IPS-NIHi11 (cell line): ENCODE data around the gene EEFSEC.

Experiments used
- DNase-seq: peaks from one replicate; pipeline ENCODE4 v3.0.0; 2012; ENCODE audit warnings: mixed read lengths, low spot score

Gene EEFSEC

DNA sequence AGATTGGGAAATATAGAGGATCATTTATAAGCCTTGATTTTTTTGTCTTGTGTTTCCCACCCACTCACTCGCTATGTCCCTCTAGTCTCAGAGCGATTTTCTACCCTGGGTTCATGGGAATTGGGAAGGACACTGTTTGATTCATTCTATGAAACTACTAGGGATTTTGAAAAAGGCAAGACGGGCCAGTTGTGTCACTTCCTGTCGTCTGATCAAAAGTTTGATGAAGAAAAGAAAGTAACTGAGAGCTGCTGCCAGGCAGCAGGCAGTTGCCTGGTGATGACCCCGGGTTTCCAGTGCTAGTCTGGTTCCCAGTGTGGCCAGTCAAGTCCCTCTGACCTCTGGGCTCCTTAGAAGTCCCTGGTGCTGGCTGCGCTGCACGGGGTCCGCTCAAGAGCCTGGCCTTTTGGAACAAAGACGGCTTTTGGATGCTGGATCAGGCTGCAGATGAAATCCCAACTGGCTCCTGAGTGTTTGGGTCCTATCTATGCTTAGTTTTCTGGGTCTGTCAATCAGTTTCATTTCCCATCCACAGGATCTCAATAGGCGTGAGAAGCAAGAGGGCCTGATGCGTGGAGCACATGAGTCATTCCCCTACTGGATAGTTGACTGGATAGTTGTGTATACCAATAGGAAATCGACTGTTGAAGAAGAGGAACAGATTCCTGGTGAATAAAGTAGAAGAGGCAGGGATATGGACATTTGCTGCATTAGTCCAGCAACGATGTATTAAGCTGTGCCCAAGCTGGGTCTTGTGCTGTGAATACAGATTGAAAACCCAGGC, 89.7 kb downstream of the EEFSEC start:
- no peak for DNase-seq

DNA sequence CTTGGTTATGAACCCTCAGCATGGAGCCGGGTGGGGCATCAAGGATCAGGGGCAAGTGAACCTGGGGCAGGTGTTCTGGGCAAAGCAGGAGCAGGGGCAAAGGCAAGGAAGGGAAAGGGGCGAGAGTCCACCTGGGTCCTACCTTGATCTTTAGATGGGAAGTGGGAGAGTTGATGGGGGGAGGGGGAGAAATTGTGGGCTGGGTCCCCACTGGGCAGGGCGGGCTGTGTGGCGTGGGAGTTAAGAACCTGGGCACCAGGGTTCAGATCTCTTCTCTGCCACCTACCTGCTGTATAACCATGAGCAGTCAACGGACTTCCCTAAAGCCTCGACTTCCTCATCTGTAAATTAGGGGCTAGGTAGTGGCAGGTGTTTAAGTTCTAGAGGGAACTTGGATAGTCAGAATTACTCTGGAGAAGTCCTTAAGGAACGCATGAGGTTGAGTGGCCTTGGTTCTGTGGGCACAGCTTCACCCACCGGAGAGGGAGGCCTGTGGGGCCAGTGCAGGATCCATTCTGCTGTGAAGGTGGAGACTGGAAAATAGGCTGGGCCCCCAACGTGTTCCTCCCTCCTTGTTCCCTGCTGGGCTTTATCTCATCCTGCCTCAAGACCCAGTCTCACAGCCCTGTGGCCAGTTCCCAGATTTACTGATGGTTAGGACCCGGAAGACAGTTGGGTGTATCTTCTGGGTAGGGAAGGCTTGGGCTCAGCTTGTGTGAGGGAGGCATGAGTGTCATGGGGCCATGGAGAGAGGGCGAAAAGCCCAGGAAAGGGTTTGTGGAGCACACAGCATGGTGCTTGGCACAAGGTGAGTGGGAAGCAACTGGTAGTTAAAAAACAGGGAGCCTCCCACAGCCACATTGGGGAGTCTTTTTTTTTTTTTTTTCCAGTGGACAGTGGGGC, 90.6 kb downstream of the EEFSEC start:
- DNase-seq = no peak

DNA sequence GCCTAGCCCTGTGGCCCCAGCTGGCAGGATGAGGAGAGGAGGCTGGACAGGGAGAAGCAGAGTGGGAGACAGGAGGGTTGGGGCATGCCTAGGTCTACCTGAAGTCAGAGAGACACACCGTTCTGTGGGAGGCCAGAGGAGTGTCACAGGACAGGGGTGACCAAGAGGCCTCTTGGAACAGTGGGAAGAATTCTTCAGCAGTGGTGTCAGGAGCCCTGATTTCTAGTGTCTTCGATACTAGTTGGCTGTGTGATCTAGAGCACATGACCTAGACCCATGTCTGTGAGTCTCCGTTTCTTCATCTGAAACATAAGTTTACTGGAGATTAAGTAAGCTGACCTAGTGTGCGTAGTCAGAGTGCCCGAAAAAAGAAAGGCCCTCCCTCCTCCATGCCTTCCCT, 92.2 kb downstream of the EEFSEC start:
- DNase-seq = no peak

DNA sequence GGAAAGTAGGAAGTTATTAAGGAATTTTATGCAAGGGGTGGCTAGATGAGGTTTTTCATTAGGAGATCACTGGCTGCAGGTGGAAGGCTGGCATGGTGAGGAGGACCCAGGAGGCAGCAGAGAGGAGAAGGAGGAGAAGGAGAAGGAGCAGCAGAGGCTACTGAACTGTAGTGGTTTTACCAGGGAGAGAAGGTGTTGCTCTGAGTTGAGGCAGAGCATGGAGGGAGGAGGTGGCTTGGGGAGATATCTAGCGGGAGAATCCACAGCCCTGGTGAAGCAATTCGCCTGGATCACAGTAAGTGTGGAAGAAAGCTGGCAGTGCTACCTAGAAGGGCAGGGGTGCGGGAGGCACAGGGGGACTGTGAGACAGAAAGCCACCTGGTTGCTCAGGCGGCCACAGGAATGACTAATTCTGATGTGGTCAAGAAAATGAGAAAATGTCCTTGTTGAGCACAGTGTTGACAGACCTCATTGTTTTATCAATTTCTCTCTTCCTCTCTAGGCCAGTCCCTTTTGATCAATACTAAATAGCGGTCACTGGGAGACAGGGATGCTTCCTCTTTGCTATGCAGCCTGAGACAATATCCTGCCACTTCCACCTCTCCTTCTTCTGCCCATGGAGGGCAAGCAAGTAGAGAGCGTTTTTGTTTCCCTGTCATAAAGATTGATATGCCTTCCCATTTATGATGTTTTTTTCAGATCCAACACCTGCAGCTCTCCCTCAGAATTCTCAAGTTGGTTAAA, 94.6 kb downstream of the EEFSEC start:
- no peak for DNase-seq

- no peak for DNase-seq
Observed at GRCh38 chr3:128252083-128252482, 98.8 kb downstream of the EEFSEC start.

DNA sequence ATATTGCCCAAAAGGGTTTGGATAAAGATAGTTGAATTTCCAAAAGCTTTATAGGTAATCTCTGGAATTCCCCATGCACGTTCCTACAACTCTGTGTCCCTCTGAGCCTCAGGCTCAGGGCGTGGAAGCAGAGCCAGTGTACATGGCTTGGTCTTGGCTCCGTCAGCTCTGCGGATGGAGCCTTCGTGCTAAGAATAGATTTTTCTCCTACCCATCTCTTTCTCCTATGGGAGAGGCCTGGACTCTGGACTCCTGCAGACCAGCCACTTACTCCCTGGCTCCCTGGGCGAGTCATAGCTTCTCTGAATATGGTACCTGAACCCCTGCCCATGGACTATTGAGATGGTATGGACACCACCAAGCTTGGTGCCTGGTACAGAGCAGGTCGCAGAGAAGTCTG, 99.9 kb downstream of the EEFSEC start:
- no peak for DNase-seq

DNA sequence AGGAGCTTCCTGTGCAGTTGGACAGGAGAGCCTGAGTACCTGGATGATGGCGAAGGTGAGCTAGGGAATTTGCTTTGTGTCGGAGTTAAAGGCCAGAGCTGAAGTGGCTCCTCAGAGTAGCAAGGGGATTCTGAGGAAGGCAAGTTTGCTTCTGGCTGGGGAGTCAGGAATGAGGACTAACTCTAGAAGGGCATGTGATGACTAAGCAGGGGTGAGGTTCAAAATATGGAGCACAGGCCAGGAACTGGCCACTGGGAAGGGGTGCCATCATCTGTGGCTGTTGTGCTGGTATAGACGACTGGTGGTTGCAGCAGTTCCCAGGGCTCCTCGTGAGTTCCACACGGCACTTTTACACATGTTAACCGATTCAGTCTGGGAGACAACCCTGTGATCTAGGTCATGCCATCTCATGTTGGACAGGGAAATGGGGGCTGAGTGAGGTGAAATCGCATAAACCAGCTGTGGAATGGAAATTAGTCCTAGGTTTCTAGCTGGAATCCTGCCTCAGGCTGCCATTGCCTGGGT, 100.8 kb downstream of the EEFSEC start:
- no peak for DNase-seq

DNA sequence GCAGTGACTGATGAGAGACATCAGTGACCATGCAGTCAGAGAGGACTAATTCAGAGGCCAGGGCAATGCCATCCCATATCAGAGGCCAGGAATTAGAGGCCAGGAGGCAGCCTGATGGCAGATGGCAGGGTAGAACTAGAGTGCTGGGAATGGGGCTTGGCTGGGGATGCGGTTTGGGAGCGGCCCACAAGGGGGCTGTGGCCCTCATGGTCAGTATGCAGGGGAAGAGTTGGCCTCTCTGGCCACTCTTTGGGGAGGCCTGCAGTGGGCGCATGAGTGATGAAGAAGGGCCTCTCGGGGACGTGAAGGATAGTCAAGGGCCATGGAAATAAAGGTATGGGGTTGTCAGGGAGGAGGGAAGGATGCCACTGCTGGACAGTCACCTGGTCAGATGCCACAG, 101.7 kb downstream of the EEFSEC start:
- no peak for DNase-seq

- no peak for DNase-seq
Observed at GRCh38 chr3:128256131-128256530, 102.8 kb downstream of the EEFSEC start.

- DNase-seq = no peak
Observed at GRCh38 chr3:128257632-128258031, 104.4 kb downstream of the EEFSEC start.

DNA sequence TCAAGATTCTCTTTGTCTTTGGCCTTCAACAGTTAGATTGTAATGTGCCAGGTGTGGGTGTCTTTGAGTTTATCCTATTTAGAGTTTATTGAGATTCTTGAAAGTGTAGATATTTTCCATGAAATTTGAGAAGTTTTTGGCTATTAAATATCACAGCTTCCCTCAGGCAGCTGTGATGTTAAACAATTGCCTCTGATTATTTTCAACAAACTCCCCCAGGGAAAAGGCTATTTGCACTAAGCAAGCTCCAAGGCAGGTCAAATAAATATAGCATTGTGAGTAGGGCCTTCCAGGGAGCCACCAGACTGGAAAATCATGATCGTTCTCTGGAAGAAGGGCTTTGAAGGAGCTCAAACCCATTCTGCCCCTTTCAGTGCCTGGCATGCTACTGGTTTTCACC, 107.0 kb downstream of the EEFSEC start:
- no peak for DNase-seq

DNA sequence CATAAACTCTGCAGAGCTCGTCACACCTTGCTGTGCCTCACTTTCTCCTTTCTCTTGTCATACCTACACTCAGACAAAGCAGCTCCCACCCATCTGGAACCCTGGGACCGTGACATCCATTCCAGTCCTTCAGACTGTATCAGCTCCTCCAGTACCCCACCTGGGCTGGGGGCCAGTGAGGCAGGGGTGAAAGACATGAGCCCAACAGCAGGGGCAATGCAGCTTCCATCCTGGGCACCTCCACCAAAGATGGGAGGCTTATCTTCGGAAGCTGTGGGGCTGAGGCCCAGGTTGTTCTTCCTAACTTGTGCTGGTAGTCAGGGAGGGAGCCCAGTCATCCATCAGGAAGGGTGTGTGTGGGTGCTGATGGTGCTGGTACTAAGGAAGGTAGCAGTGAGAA, 109.2 kb downstream of the EEFSEC start:
- DNase-seq = no peak

- DNase-seq = no peak
Observed at GRCh38 chr3:128263118-128263517, 109.8 kb downstream of the EEFSEC start.

- DNase-seq = no peak
Observed at GRCh38 chr3:128263946-128264345, 110.7 kb downstream of the EEFSEC start.

- DNase-seq = no peak
Observed at GRCh38 chr3:128266453-128266852, 113.2 kb downstream of the EEFSEC start.

GRCh38 chr3:128267541-128267940, 114.3 kb downstream of the EEFSEC start:
- DNase-seq = no peak

GRCh38 chr3:128269006-128269775, 115.9 kb downstream of the EEFSEC start:
- no peak for DNase-seq

DNA sequence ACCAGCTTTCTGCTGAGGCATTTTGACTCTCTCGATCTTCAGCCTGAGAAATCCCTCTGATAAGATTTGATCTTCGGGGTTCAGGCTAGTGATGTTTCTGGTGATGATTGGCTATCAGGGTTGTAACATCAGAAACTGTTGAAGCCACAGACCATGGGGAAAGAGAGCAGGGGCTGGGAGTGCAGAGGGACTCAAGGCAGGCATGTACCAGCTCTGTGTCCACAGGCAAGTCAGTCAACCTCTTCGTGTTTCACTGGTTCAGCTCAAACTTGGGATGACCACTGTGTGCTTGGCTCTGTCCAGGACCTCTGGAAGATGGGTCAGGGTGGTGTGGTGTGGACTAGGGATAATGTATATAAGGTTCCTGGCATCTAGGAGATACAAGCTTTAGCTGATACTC, 116.5 kb downstream of the EEFSEC start:
- DNase-seq = no peak

DNA sequence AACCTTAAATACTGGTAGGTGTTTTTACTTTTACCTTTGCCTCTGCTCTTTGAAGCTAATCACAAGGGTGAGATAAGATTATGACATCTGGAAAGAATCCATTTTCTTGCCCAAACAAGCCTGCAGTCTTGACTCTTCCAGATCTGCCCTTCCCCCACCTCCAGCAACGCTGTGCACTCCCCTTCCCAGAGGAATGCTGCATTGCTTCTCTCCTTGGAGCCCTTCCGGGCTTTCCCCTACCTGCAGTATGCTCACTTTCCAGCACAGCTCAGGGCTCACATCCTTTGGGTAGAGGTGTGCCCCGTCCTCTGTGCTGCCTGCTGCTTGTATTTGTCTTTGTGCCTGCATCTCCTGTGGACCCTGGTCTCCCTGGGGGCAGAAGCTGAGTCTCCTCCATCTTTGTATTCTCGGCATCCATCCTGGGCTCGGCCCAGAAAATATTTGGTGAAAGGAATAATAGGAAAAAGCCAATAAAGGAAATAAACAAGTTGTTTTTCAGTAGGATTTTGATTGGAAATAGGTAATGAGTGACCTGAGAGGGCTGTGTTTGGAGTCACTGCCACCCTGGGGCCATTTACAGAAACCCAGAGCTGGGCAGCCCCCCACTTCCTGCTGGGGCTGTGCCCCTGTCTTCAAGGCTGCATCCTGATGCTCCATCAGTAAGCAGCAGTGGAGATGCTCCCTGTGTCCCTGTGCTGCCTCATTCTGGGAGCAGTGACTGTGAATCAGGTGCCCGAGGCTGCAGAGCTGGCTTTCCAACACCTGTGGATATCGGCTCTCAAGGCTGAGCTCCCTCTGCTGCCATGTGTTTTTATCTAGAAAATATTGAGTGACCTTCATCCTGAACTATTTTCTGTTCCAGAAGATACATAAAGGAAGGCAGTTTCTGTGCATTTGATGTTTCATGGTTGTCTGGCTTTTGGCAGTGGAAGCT, 117.5 kb downstream of the EEFSEC start:
- peak; percentile 74 for DNase-seq

- no peak for DNase-seq
Observed at GRCh38 chr3:128271536-128272332, 118.5 kb downstream of the EEFSEC start.
